HG03439 (cell line): ENCODE results near the gene CDH23.

Experiments used
- ATAC-seq: cut with Tn5 transposase; IDR thresholded peaks from one replicate; pipeline ENCODE4 v1.9.1; 2021; ENCODE audit warnings: mild to moderate bottlenecking, moderate library complexity; ENCODE audit not compliant: unreplicated experiment

The CDH23 gene

GRCh38 chr10:71695502-71696476 lies 299.1 kb downstream of the CDH23 start:
- ATAC-seq: no peak

DNA sequence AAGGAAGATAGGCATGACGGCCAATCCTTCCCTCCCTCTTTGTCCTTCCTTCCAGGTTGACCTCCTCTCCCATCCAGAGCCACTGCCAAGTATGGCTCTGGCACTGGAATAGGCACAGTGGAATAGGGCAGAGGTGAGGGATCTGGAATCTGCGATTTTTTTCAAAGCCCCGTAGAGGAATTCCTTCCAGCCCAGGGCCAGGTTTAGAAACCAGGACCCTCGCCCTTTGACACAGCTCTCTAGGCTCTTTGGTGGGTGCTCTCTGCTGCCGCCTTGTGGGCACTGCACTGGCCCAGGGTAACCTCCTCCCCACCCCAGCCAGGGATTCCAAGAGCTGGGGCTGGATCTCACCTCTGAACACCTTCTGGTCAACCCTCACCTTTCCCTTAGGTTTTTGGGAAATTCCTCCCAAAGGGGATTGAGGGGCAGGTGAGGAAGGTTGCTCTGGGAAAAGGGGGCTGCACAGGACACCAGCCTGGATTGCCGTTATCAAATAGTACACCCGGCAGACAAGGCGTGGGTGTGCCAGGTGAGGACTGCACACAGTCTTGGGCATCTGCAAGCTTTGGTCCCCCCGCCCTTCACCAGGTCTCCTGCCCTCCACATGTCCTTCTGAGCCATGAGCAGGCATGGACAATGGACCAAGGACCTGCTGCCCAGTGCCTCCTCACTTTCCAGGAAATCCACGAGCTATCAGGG lies 300.1 kb downstream of the CDH23 start:
- ATAC-seq: no peak

DNA sequence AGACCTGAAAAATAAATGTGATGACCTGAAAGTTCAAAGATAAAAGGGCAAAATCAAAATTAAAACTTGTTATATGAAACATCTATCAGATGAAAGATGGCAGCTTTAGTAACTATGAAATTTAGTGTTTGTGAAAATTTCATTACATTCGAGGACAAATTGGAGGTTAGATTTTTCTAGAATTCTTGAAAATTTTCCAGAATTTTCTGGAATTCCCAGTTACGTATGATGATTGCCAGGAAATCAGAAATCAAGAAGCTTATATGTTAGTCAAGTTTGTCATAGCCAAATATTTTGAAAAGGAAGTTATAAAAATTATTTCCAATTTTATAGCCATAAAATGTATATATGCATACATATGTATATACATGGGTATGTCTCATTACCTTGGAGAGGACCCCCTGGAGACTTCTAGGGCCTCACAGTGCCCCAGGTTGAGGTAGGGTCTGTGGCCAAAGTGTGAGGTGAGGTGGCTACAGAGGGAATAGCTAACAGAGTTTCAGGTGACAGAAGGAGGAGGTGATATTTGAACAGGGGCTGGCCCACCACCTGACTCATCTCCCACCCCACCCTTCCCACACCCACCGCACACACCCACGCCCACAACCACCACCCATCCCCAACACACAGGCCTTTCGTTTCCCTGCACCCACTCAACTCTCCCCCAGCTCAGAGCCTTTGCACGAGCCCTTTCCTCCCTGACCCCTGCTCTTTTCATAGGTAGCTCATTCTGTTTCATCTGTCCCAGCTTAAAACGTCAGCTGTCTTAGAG lies 301.4 kb downstream of the CDH23 start:
- no peak for ATAC-seq

- no peak for ATAC-seq
Measured at GRCh38 chr10:71698737-71699136, 302.0 kb downstream of the CDH23 start.

DNA sequence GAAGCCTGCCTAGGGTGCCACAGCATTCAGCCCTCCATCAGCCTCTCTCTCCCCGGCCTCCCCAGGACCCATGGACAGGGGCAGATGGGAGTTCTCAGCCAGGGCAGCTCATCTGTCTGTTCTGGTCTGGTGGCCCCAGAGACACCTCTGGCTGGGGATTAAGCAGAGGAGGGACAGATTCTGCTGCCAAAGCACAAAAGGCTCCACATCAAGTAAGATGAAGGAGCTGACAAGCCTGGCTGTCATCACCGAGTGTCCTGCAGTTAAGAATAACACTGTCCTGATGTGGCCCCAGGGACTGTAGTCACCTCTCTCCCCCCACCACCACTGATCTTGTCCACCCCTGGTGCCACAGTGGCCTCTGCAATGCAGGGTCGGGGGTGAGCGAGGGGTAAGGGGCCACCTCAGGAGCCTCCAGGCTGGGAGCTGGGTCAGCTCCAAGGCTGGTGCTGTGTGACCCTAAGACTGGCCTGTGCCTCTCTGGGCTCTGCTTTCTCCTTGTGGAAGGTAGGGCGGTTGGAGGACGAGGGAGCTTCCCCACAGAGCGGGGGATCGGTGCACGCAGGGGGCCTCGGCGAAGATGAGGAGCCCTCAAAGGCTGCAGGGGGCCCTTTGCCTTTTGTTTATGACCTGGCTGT lies 304.1 kb downstream of the CDH23 start:
- ATAC-seq: no peak

GRCh38 chr10:71701496-71702132 lies 304.9 kb downstream of the CDH23 start:
- ATAC-seq: no peak

DNA sequence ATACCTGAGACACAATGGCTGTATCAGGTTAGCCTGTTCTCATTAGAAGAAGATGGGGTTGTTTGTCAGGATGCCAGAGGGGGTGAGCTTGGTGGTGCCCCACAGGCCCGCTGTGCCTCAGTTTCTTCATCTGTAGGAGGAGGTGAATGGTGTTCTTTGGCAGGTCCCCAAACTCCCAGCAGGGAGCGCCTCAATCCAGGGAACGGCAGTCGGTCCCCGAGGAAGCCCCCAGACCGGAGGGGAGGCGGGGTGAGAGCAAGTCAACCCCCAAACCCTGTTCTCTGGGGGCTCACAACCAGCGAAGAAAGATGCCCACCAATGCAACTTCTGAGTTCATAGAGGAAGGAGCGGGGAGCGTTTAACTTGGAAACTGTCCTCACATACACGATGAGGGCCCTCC lies 306.9 kb downstream of the CDH23 start:
- no peak for ATAC-seq

DNA sequence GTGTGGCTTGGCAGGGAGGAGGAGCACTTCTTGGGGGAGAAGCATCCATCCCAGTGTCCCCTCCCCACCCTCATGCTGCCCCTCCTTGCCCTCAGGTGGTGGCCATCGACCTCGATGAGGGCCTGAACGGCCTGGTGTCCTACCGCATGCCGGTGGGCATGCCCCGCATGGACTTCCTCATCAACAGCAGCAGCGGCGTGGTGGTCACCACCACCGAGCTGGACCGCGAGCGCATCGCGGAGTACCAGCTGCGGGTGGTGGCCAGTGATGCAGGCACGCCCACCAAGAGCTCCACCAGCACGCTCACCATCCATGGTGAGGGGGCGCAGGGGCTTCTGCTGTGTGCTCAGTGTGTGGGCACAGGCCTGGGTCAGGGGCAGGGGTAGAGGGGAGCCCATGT lies 308.1 kb downstream of the CDH23 start:
- ATAC-seq: no peak

DNA sequence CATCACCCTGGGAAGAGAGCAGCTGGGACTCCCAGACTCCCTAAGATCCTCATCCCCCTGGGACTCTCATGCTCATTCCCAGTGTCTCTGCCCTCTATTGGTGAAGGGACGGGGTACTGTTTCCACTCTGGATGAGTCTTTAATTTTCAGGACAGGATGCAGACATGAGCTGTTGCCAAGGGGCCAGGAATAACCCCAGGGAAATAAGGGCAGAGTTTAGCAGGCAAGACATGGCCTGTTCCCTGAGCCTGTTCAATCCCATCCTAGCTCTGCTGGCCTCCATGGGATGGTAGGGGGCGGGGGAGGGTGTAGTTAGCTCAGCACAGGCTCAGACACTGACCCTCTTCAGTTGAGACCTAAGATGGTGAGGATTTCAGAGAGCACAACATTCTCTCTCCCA lies 308.9 kb downstream of the CDH23 start:
- no peak for ATAC-seq

GRCh38 chr10:71706216-71707121 lies 309.7 kb downstream of the CDH23 start:
- ATAC-seq: no peak

GRCh38 chr10:71707240-71707789 lies 310.6 kb downstream of the CDH23 start:
- ATAC-seq: no peak

- no peak for ATAC-seq
Measured at GRCh38 chr10:71708301-71708703, 311.6 kb downstream of the CDH23 start.

- no peak for ATAC-seq
Measured at GRCh38 chr10:71708897-71709882, 312.5 kb downstream of the CDH23 start.

GRCh38 chr10:71710519-71710918 lies 313.8 kb downstream of the CDH23 start:
- no peak for ATAC-seq

GRCh38 chr10:71711052-71711623 lies 314.4 kb downstream of the CDH23 start:
- no peak for ATAC-seq

DNA sequence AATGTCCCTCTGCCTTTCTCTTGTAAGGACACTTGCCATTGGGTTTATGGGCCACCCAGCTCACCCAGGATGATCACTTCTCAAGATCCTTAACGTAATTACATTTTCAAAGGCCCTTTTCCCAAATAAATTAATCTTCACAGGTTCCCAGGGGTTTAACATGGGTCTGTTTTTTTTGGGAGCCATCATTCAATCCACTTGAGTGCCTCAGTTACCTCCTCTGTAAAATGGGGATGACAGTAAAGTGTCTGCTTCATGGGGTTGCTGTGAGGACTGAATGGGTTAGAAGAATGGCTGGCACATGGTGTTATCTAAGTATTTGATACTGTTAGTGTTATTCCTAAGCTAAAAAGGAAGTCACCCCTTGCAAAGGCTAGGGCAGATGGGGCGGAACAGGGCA lies 315.4 kb downstream of the CDH23 start:
- ATAC-seq: no peak

- no peak for ATAC-seq
Measured at GRCh38 chr10:71712572-71713134, 315.9 kb downstream of the CDH23 start.
